ENCODE measurements around the gene ST6GALNAC3.
"Not testable (repeated sequence)": the region's sequence is repeated elsewhere in the genome, so short reads cannot be mapped to it uniquely, and the experiment has no call there.

ST6GALNAC3 gene

GRCh38 chr1:76086597-76086996 lies 12.1 kb downstream of the ST6GALNAC3 start:
- H3K9me3 Mint-ChIP-seq, result no peaks in the 10 kb centered on the region
- no peaks in the 10 kb centered on the region for H3K4me1 Mint-ChIP-seq
- H3K4me3 Mint-ChIP-seq, result no peak overlapping the region
- no peaks in the 10 kb centered on the region for H3K36me3 Mint-ChIP-seq
- H3K27me3 Mint-ChIP-seq, result peaks cover 1% of the 10 kb centered on the region
- no peak overlapping the region for H3K27ac Mint-ChIP-seq

GRCh38 chr1:76090283-76091203 lies 16.0 kb downstream of the ST6GALNAC3 start:
- H3K36me3 Mint-ChIP-seq, result no peaks in the 10 kb centered on the region
- H3K9me3 Mint-ChIP-seq, result no peaks in the 10 kb centered on the region
- no peak overlapping the region for H3K27ac Mint-ChIP-seq
- H3K27me3 Mint-ChIP-seq, result peaks cover 1% of the 10 kb centered on the region
- no peak overlapping the region for H3K4me3 Mint-ChIP-seq
- no peaks in the 10 kb centered on the region for H3K4me1 Mint-ChIP-seq

DNA sequence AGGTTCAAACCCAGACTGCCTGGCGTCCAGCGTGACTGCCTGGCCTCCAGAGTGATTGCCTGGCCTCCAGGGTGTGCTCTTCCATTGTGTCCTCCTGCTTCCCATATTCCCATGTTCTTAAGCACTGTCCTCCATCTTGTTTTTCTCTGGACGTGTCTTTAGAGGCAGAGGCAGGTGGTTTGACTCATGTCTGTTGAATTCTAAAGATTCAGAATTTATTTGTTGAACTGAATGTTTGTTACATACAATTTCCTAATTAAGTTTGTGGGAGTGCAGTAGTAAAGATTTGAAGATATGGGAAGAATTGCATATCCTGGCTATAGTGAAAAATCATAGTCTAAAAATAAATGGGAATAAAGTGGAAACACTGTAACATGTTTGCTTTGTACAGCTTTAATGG lies 18.3 kb downstream of the ST6GALNAC3 start:
- no peaks in the 10 kb centered on the region for H3K4me1 Mint-ChIP-seq
- no peaks in the 10 kb centered on the region for H3K36me3 Mint-ChIP-seq
- H3K27me3 Mint-ChIP-seq, result peaks cover 1% of the 10 kb centered on the region
- H3K9me3 Mint-ChIP-seq, result no peaks in the 10 kb centered on the region
- H3K27ac Mint-ChIP-seq, result no peak overlapping the region
- no peak overlapping the region for H3K4me3 Mint-ChIP-seq

- H3K4me1 Mint-ChIP-seq, result no peaks in the 10 kb centered on the region
- H3K27me3 Mint-ChIP-seq, result peaks cover under 1% of the 10 kb centered on the region
- H3K9me3 Mint-ChIP-seq, result no peaks in the 10 kb centered on the region
- H3K27ac Mint-ChIP-seq, result no peak overlapping the region
- no peaks in the 10 kb centered on the region for H3K36me3 Mint-ChIP-seq
- no peak overlapping the region for H3K4me3 Mint-ChIP-seq
Measured at GRCh38 chr1:76093522-76094312, 19.2 kb downstream of the ST6GALNAC3 start.

- H3K9me3 Mint-ChIP-seq, result no peaks in the 10 kb centered on the region
- no peak overlapping the region for H3K27ac Mint-ChIP-seq
- no peak overlapping the region for H3K4me3 Mint-ChIP-seq
- no peaks in the 10 kb centered on the region for H3K36me3 Mint-ChIP-seq
- no peaks in the 10 kb centered on the region for H3K4me1 Mint-ChIP-seq
- no peaks in the 10 kb centered on the region for H3K27me3 Mint-ChIP-seq
Measured at GRCh38 chr1:76095802-76096201, 21.3 kb downstream of the ST6GALNAC3 start.

DNA sequence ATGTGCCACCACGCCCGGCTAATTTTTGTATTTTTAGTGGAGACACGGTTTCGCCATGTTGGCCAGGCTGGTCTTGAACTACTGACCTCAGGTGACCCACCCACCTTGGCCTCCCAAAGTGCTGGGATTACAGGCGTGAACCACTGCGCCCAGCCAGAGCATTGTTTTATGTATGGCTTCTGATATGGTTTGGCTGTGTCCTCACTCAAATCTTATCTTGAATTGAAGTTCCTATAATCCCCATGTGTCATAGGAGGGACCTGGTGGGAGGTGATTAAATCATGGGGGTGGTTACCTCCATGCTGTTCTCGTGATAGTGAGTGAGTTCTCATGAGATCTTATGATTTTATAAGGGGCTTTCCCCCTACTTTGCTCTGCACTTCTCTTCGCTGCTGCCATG lies 22.5 kb downstream of the ST6GALNAC3 start:
- H3K27me3 Mint-ChIP-seq, H3K27ac Mint-ChIP-seq, H3K4me3 Mint-ChIP-seq, H3K4me1 Mint-ChIP-seq, H3K36me3 Mint-ChIP-seq, H3K9me3 Mint-ChIP-seq: not testable (repeated sequence)

- H3K27me3 Mint-ChIP-seq, result no peaks in the 10 kb centered on the region
- H3K4me1 Mint-ChIP-seq, result peaks cover 3% of the 10 kb centered on the region
- no peaks in the 10 kb centered on the region for H3K36me3 Mint-ChIP-seq
- H3K4me3 Mint-ChIP-seq, result no peak overlapping the region
- no peak overlapping the region for H3K27ac Mint-ChIP-seq
- H3K9me3 Mint-ChIP-seq, result no peaks in the 10 kb centered on the region
Measured at GRCh38 chr1:76098845-76099244, 24.3 kb downstream of the ST6GALNAC3 start.

DNA sequence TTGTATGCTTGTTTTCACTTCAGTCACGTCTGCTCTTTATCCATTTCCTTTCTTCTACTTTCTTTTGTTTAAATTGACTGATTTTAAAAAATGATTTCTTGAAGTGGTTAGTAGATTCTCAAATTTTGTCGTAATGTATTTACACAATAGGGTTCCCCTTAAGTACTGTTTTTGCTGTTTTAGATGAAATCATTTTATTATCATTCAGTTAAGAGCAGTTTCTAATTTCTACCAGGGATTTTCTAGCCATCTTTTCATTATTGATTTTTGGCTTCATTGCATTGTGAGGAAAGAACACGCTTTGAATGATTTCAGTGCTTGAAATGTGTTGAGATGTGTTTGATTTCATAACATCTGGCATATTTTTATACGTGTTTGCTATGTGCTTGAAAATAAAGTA lies 27.0 kb downstream of the ST6GALNAC3 start:
- peaks cover 2% of the 10 kb centered on the region for H3K36me3 Mint-ChIP-seq
- no peak overlapping the region for H3K4me3 Mint-ChIP-seq
- H3K27ac Mint-ChIP-seq, result no peak overlapping the region

DNA sequence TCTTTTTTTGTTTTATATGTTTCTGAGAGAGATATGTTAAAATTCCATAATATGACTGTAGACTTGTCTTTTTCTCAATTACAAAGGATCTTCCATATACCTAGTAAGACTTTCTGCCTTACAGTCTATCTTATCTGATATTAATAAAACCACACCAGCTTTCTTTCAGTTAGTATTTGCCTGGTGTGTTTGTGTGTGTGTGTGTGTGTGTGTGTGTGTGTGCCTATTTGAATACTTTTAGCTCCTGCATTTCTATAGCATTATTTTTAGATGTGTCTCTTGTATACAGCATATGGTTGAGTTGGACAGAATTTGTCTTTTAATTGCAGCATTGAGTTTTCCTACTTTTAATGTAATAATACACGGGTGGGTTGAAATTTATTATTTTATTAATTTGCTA lies 27.5 kb downstream of the ST6GALNAC3 start:
- H3K27ac Mint-ChIP-seq, result no peak overlapping the region
- no peaks in the 10 kb centered on the region for H3K27me3 Mint-ChIP-seq
- H3K36me3 Mint-ChIP-seq, result peaks cover 2% of the 10 kb centered on the region
- H3K9me3 Mint-ChIP-seq, result no peaks in the 10 kb centered on the region
- no peak overlapping the region for H3K4me3 Mint-ChIP-seq
- peaks cover 3% of the 10 kb centered on the region for H3K4me1 Mint-ChIP-seq

More for the DNA sequence above, 27.0 kb downstream of the ST6GALNAC3 start:
- Mint-ChIP-seq H3K27me3 (no peaks in the 10 kb centered on the region), H3K9me3 (no peaks in the 10 kb centered on the region), H3K4me1 (peaks cover 3% of the 10 kb centered on the region)

- Mint-ChIP-seq H3K27ac (no peak overlapping the region), H3K27me3 (no peaks in the 10 kb centered on the region), H3K36me3 (peaks cover 2% of the 10 kb centered on the region), H3K4me3 (no peak overlapping the region), H3K4me1 (peaks cover 3% of the 10 kb centered on the region), H3K9me3 (no peaks in the 10 kb centered on the region)
Measured at GRCh38 chr1:76103034-76103433, 28.5 kb downstream of the ST6GALNAC3 start.

DNA sequence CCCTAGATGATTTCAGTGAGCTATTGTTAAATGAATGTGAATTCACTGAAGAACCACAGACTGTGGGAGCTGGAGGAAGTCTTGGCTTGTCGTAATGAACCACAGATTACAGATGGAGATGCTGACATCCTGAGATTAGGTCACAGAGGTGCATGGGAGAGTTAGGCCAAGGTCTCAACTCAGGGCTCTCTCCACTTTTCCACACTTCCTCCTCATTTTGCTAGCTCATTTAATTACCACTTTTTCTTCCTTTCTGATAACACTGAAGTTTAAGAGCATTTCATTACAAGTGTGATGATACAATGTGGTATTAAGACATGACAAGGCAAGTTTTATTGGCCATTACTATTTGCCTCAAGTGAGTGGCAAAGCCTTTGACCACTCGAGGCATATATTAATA lies 30.8 kb downstream of the ST6GALNAC3 start:
- peaks cover 2% of the 10 kb centered on the region for H3K27me3 Mint-ChIP-seq
- no peak overlapping the region for H3K4me3 Mint-ChIP-seq
- H3K27ac Mint-ChIP-seq, result no peak overlapping the region
- H3K36me3 Mint-ChIP-seq, result peaks cover 2% of the 10 kb centered on the region
- no peaks in the 10 kb centered on the region for H3K9me3 Mint-ChIP-seq
- peaks cover 3% of the 10 kb centered on the region for H3K4me1 Mint-ChIP-seq

DNA sequence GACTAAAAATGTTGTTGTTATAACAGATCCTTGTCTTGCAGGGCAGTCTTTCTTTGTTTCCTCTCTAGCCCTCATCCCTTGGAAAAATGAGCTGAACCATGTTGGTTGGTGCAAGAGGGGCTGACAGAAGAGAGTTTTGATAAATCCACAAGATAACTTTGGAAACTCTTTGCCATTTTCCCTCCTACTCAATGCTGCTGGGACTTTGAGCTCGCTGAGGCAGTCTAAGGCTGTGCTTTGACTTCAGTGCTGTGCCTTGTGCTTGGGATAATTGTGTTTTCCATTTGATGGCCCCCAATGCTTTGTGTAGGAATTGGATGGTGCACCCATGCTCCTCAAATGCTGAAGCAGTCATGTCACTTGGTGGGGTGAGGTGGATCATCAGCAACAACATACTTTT lies 31.7 kb downstream of the ST6GALNAC3 start:
- Mint-ChIP-seq H3K27me3 (peaks cover 2% of the 10 kb centered on the region), H3K4me3 (no peak overlapping the region), H3K9me3 (no peaks in the 10 kb centered on the region), H3K4me1 (peaks cover 3% of the 10 kb centered on the region), H3K36me3 (peaks cover 2% of the 10 kb centered on the region), H3K27ac (no peak overlapping the region)

- peaks cover 2% of the 10 kb centered on the region for H3K27me3 Mint-ChIP-seq
- H3K4me1 Mint-ChIP-seq, result peaks cover 3% of the 10 kb centered on the region
- H3K27ac Mint-ChIP-seq, result no peak overlapping the region
- H3K4me3 Mint-ChIP-seq, result no peak overlapping the region
- peaks cover 2% of the 10 kb centered on the region for H3K36me3 Mint-ChIP-seq
- no peaks in the 10 kb centered on the region for H3K9me3 Mint-ChIP-seq
Measured at GRCh38 chr1:76106719-76107235, 32.2 kb downstream of the ST6GALNAC3 start.

GRCh38 chr1:76109404-76109803 lies 34.9 kb downstream of the ST6GALNAC3 start:
- Mint-ChIP-seq H3K9me3 (no peaks in the 10 kb centered on the region), H3K27me3 (peaks cover 2% of the 10 kb centered on the region), H3K4me3 (no peak overlapping the region), H3K36me3 (peaks cover 2% of the 10 kb centered on the region), H3K4me1 (no peaks in the 10 kb centered on the region), H3K27ac (no peak overlapping the region)

- Mint-ChIP-seq H3K27ac (no peak overlapping the region), H3K4me1 (no peaks in the 10 kb centered on the region), H3K9me3 (no peaks in the 10 kb centered on the region), H3K4me3 (no peak overlapping the region), H3K27me3 (peaks cover 4% of the 10 kb centered on the region), H3K36me3 (peaks cover 2% of the 10 kb centered on the region)
Measured at GRCh38 chr1:76109901-76110560, 35.5 kb downstream of the ST6GALNAC3 start.

Data from activated naive CD4-positive, alpha-beta T cell treated with anti-CD3 and anti-CD28 coated beads, Interleukin-2, amount 50 U/mL, for 24 hours (primary cell).